GM21717 (cell line): ENCODE results near the gene RAB11FIP4.

Source experiments
- ATAC-seq: cut with Tn5 transposase; IDR thresholded peaks from one replicate; pipeline ENCODE4 v1.9.1; 2021; ENCODE audit warnings: mild to moderate bottlenecking, moderate library complexity; ENCODE audit not compliant: unreplicated experiment

The RAB11FIP4 gene

GRCh38 chr17:31561469-31562375, 170.2 kb downstream of the RAB11FIP4 start:
- ATAC-seq = no peak

GRCh38 chr17:31562376-31562840, 170.9 kb downstream of the RAB11FIP4 start:
- ATAC-seq = no peak

- ATAC-seq = no peak
Measured at GRCh38 chr17:31564291-31564690, 172.8 kb downstream of the RAB11FIP4 start.

- no peak for ATAC-seq
Measured at GRCh38 chr17:31564883-31565301, 173.4 kb downstream of the RAB11FIP4 start.

GRCh38 chr17:31565652-31566051, 174.2 kb downstream of the RAB11FIP4 start:
- ATAC-seq = no peak

GRCh38 chr17:31566247-31566991, 174.9 kb downstream of the RAB11FIP4 start:
- ATAC-seq = no peak

GRCh38 chr17:31566992-31567373, 175.5 kb downstream of the RAB11FIP4 start:
- no peak for ATAC-seq

- no peak for ATAC-seq
Measured at GRCh38 chr17:31568121-31568520, 176.6 kb downstream of the RAB11FIP4 start.

GRCh38 chr17:31568539-31568938, 177.1 kb downstream of the RAB11FIP4 start:
- no peak for ATAC-seq

- ATAC-seq = no peak
Measured at GRCh38 chr17:31570231-31570630, 178.8 kb downstream of the RAB11FIP4 start.

- ATAC-seq = no peak
Measured at GRCh38 chr17:31570951-31571892, 179.7 kb downstream of the RAB11FIP4 start.

GRCh38 chr17:31572341-31572740, 180.9 kb downstream of the RAB11FIP4 start:
- no peak for ATAC-seq

- no peak for ATAC-seq
Measured at GRCh38 chr17:31573047-31573446, 181.6 kb downstream of the RAB11FIP4 start.

GRCh38 chr17:31573861-31574260, 182.4 kb downstream of the RAB11FIP4 start:
- no peak for ATAC-seq

- ATAC-seq = no peak
Measured at GRCh38 chr17:31574458-31574857, 183.0 kb downstream of the RAB11FIP4 start.

- ATAC-seq = no peak
Measured at GRCh38 chr17:31575043-31575442, 183.6 kb downstream of the RAB11FIP4 start.

GRCh38 chr17:31579265-31579664, 187.8 kb downstream of the RAB11FIP4 start:
- no peak for ATAC-seq

GRCh38 chr17:31580316-31580705, 188.8 kb downstream of the RAB11FIP4 start:
- ATAC-seq = no peak

GRCh38 chr17:31580706-31581490, 189.4 kb downstream of the RAB11FIP4 start:
- no peak for ATAC-seq

GRCh38 chr17:31581491-31581890, 190.0 kb downstream of the RAB11FIP4 start:
- no peak for ATAC-seq
